MCF 10A (cell line): ENCODE data around the gene CSH1. TPM values are rescaled to one million over a fixed set of nuclear protein-coding genes. Genes with fewer than 3 reads are reported as not detected.

Experiments used
- BruUV-seq: library from RNA; stranded (reverse); fragments of 400-500 nt; replicated peaks from 2 replicates; lab custom pipeline; 2021; lab: Mats Ljungman, UMichigan
- CTCF ChIA-PET: fragments of 300-600 bp; sonication (Branson Sonifier 250); formaldehyde crosslinking; extraction: SDS; loops from one replicate; lab custom pipeline; 2021; ENCODE audit warnings: antibody characterized with exemption, inconsistent platforms; lab: Yijun Ruan, JAX
- POLR2A ChIA-PET: fragments of 300-600, 350-650 bp; sonication (Branson Sonifier 250); formaldehyde crosslinking; extraction: SDS; loops from one replicate; lab custom pipeline; 2020; ENCODE audit warnings: antibody characterized with exemption, inconsistent platforms; lab: Yijun Ruan, JAX
- DNase-seq: peaks from one replicate; pipeline ENCODE4 v3.0.0-alpha.2; 2018; ENCODE audit not compliant: unreplicated experiment
- H3K27ac Mint-ChIP-seq: one replicate; pipeline ENCODE4 v1.8.0; 2022; ENCODE audit warnings: mild to moderate bottlenecking, low read depth, mixed read lengths; ENCODE audit not compliant: unreplicated experiment
- H3K27me3 Mint-ChIP-seq: one replicate; pipeline ENCODE4 v1.8.0; 2022; ENCODE audit warnings: mixed read lengths; ENCODE audit not compliant: insufficient read depth, unreplicated experiment
- H3K36me3 Mint-ChIP-seq: one replicate; pipeline ENCODE4 v1.8.0; 2022; ENCODE audit warnings: mild to moderate bottlenecking, moderate library complexity, mixed read lengths; ENCODE audit not compliant: insufficient read depth, unreplicated experiment
- H3K4me1 Mint-ChIP-seq: one replicate; pipeline ENCODE4 v1.8.0; 2022; ENCODE audit warnings: mixed read lengths; ENCODE audit not compliant: insufficient read depth, unreplicated experiment
- H3K4me3 Mint-ChIP-seq: one replicate; pipeline ENCODE4 v1.8.0; 2022; ENCODE audit warnings: mild to moderate bottlenecking, moderate library complexity, mixed read lengths; ENCODE audit not compliant: unreplicated experiment
- H3K9me3 Mint-ChIP-seq: one replicate; pipeline ENCODE4 v1.8.0; 2022; ENCODE audit warnings: mixed read lengths; ENCODE audit not compliant: unreplicated experiment
- CTCF ChIP-seq: fragments of 200-600 bp; IDR thresholded peaks from one replicate; pipeline ENCODE4 v1.8.0; 2022; ENCODE audit warnings: antibody characterized with exemption, mild to moderate bottlenecking; ENCODE audit not compliant: unreplicated experiment
- intact Hi-C: fragments of 100-400 bp; cut with micrococcal nuclease; formaldehyde crosslinking; loops from 2 replicates; pipeline ENCODE4 v1.14.1; 2022
- total RNA-seq: library from RNA; stranded (reverse); gene quantifications from 2 replicates; pipeline ENCODE4 v1.2.3, GENCODE V29; 2022

The CSH1 gene
- total RNA-seq, 1 experiment from 2014 or later: not detected

GRCh38 chr17:63930951-63931575 is 34.7 kb upstream of the CSH1 start:
- Mint-ChIP-seq H3K36me3 (no peaks in the 10 kb centered on the region), H3K9me3 (no peaks in the 10 kb centered on the region), H3K4me1 (no peaks in the 10 kb centered on the region), H3K4me3 (no peak overlapping the region), H3K27me3 (peaks cover 7% of the 10 kb centered on the region), H3K27ac (no peak overlapping the region)
- POLR2A ChIA-PET: no interaction called here
- DNase-seq: no peak
- no TSS peak for BruUV-seq
- intact Hi-C loops: no loop called here
- CTCF ChIA-PET: interaction anchor here (0.5 to 3.5 kb wide), 3 partner anchors 10 to 860 kb away, joined by 3 to 21 read pairs (median 3); partner anchors contain the start of gene GH1
- TF ChIP-seq CTCF: no peak

- Mint-ChIP-seq H3K27me3 (no peaks in the 10 kb centered on the region), H3K27ac (no peak overlapping the region), H3K36me3 (no peaks in the 10 kb centered on the region), H3K4me1 (no peaks in the 10 kb centered on the region), H3K9me3 (no peaks in the 10 kb centered on the region), H3K4me3 (no peak overlapping the region)
- ChIA-PET POLR2A (interaction anchor here (0.9 kb wide), 1 partner anchor 297 kb away, joined by 3 read pairs; no protein-coding TSS in a partner anchor), CTCF (interaction anchor here (0.8 to 2.4 kb wide), 3 partner anchors 11 to 20 kb away, joined by 3 to 18 read pairs (median 4); partner anchors contain the start of gene GH1)
- intact Hi-C loops: no loop called here
- no TSS peak for BruUV-seq
- no peak for TF ChIP-seq CTCF
- DNase-seq: no peak
Observed at GRCh38 chr17:63929860-63930766, 33.7 kb upstream of the CSH1 start.

GRCh38 chr17:63928966-63929695 is 32.8 kb upstream of the CSH1 start:
- no peak for TF ChIP-seq CTCF
- no peaks in the 10 kb centered on the region for H3K4me1 Mint-ChIP-seq
- DNase-seq: no peak
- H3K27ac Mint-ChIP-seq: no peak overlapping the region
- intact Hi-C loops: no loop called here
- no peak overlapping the region for H3K4me3 Mint-ChIP-seq
- H3K36me3 Mint-ChIP-seq: no peaks in the 10 kb centered on the region
- no peaks in the 10 kb centered on the region for H3K27me3 Mint-ChIP-seq
- BruUV-seq: no TSS peak
- no peaks in the 10 kb centered on the region for H3K9me3 Mint-ChIP-seq
- POLR2A ChIA-PET: interaction anchor here (0.9 kb wide), 1 partner anchor 298 kb away, joined by 3 read pairs; no protein-coding TSS in a partner anchor
- CTCF ChIA-PET: interaction anchor here (0.8 to 2.4 kb wide), 4 partner anchors 10 to 87 kb away, joined by 3 to 18 read pairs (median 4); partner anchors contain the start of gene GH1
